NCI-H2196 treated with DMSO at 0.1 percent for 48 hours (cell line): ENCODE data around the gene TEX14.
"Not testable (repeated sequence)": the region's sequence is repeated elsewhere in the genome, so short reads cannot be mapped to it uniquely, and the experiment has no call there.

Experiments
- DNase-seq: peaks from one replicate; lab custom pipeline; 2025; ENCODE audit not compliant: unreplicated experiment; lab: John Stamatoyannopoulos, UW

Gene TEX14

DNA sequence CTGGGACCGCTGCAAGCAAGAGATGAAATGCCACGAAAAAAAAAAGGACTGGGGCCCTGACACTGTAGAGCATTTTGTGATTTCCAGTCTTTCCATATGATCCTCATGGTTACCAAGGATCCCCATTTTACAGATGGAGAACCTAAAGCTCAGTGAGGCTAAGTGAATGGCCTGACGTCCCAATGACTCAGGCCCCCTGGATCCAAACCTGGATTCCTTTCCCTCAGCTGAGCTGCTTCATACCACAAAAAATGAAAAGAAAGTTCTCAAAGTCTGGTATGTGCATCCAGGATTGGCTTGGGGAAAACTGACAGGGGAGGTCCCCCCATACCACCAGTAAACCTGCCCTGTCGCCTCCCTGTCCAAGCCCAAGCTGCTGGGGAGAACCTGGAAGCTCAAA is 80.5 kb downstream of the TEX14 start:
- DNase-seq: no peak

DNA sequence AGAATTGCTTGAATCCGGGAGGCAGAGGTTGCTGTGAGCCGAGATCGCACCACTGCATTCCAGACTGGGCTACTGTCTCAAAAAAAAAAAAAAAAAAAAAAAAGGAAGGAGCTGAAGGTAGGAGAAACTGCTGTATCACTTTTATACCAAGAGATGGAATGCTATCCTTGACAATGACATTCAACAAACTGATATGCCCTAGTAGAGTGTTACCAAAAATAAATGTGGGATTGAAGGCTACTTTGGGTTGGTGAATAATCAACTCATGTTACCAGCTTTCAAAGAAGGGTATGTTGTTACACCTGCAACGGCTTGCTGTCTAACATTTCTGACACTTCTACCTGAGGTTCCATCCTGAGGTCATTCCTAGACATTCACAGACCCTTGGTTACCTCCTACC is 84.9 kb downstream of the TEX14 start:
- no peak for DNase-seq

GRCh38 chr17:58605986-58606385 is 85.9 kb downstream of the TEX14 start:
- DNase-seq: no peak

GRCh38 chr17:58605470-58605869 is 86.4 kb downstream of the TEX14 start:
- DNase-seq: no peak

GRCh38 chr17:58601976-58602375 is 89.9 kb downstream of the TEX14 start:
- DNase-seq: no peak

DNA sequence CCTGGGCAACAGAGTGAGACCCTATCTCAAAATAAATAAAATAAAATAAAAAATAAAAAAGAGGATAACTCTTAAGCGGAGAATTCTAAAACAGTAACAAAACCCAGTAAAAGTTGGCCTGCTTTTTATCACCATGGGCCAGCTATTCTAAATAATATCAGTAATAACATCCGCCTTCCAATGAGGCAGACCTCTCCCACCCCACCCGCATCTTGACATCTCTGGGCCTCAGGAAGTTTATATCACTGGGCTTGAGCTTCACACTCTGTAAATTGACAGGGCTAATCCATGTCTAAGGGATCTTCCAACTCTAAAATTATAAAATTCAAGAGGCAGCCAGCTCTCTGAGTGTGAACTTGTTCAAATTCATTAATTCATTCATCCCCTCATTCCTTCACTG is 94.5 kb downstream of the TEX14 start:
- no peak for DNase-seq

DNA sequence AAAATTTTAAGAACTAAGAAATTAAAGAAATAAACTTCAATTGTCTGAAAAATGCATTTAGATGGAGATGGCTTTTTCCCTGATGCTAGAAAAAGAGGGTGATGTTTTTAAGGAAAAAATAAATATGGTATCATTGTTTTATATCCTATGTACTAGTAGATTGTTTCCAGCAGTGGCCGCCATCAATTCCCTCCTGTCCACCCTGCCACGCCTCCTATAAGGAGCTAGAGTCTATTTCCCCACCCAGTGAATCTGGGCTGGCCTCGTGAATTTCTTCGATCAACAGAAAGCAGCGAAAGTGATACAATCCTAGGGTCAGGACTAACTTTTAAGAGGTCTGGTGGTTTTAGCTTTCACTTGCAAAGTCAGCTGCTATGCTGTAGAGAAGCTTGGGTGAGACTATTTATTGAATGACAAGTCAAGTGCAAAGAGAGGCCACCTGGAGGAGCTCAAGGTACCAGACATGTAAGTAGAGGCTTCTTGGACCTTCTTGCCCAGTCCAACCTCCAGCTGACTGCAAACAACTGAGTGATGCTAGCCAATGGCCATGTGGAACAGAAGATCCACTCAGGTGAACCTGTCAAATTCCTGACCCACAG is 96.6 kb downstream of the TEX14 start:
- no peak for DNase-seq

DNA sequence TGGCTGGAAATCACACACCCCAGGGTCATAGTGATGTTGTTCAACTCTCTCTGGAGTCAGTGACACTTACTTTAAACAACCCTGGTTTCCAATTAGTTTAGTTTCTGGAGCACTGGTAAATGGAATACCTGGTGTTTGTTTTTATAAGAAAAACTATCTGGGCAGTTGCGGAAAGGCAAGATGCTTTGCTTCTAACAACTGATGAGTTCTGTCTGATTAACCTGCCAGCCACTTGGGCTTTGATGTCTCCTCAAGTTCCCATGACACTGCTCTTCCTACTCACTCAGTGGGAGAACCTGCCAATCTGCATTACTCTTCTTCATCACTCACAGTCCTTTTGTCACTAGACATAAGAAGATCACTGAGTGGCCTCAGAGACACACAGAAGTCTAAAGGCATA is 98.7 kb downstream of the TEX14 start:
- no peak for DNase-seq

DNA sequence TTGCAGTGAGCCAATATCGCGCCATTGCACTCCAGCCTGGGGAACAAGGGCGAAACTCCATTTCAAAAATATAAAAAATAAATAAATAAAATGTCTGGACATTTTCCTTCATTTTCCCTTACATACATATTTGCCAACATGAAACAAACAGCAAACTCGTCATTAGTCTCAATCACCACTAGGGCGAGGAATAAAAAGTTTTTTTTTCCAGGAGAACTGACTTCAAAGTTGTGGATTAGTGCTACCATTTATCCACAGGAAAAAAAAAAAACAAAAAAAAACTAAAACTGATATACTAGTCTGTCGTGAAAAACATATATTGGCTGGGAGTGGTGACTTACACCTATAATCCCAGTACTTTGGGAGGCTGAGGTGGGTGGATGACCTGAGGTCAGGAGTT is 100.4 kb downstream of the TEX14 start:
- no peak for DNase-seq

GRCh38 chr17:58590377-58590776 is 101.5 kb downstream of the TEX14 start:
- no peak for DNase-seq

DNA sequence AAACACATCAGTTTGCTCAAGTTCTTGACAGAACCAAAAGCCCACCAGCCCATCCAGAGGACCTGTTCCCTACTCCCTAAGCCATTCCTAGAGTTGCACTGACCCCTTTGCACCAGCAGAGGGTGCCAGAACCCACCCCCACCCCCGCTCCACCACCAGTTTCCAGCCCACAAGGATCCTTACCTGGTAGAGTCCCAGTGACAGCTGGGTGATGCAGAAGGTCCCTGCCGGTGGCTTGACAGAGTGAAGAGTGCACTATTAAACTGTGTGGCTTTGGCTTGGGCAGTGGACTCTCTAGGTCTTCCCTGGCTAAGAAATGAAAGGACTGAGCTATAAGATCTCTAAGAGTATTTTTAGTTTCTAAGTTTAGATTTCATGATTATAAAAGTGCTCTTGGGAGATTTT is 104.1 kb downstream of the TEX14 start:
- peak; percentile 42 for DNase-seq

DNA sequence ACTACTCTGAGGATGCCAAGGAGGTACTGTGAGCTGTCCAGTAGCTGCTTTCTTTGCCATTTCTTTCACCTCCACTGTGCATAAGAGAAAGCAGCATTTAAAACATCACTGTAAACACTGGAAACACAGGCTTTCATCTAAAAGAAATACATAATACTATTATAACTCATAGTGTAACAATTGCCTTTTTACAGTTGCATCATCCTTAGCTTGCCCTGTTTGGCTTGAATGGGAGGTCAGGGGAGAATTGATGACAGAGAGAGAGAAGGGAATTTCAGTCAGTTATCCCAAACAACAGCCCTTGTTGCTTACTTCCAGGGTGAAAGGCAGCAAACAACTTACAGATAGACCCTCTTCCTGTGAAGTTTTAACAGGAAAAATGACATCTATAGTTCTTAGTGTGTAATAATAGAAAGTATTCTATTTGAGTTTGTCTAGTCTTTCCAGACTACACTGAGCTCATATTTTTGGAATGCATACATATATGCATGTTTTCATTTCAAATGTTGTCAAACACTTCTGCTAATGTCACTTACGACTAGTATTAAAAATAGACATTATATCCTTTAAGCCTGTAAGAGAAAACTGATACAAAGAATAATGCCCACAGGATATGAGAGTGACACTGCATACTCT is 105.7 kb downstream of the TEX14 start:
- no peak for DNase-seq

DNA sequence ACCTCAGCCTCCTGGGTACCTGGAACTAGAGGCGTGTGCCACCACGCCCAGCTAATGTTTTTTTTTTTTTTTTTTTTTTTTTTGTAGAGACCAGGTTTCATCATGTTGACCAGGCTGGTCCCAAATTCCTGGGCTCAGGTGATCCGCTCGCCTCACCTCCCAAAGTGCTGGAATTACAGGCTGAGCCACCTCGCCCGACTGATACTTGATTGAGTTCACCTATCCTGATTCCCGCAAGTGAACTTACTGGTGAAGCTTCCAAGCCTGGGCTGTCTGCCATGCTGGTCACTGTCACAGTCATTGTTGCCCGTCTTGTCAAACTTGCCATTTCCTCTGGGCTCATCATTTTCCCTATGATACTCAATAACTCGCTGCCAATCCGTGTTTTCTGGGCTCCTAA is 106.3 kb downstream of the TEX14 start:
- no peak for DNase-seq

DNA sequence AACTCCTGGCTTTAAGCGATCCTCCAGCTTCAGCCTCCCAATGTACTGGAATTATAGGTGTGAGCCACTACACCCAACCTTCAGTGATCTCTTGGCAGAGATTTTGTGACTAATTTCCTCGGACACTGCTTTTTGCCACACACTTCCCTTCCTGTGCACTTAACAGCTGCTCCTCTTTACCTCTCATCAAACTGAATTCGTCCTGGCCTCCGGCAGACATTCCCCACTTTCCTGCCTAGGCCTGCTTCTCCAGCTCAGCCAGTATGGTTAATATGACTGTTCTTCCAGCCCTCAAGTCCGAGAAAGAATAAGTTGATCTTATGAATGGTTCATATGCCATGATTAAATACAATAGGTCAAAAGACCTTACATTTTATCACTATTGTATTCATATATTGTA is 108.4 kb downstream of the TEX14 start:
- DNase-seq: no peak

GRCh38 chr17:58582718-58583117 is 109.1 kb downstream of the TEX14 start:
- DNase-seq: not testable (repeated sequence)

DNA sequence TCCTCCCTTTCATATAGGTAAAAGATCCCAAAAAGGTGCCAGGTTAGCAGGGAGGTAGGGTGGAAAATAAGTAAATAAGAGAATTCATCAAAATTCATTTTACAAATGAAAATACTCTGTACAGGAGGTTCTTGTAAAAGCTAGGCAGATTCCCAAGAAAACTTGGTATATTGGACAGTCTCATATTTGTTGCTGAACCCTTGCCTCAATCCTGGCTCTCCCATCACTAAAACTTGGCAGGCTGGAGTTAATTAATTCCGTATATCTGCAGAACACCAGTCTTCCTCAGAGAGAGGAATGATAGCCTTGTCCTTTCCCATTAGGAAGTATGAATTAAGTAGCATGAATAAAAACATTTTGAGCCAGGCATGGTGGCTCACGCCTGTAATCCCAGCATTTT is 111.2 kb downstream of the TEX14 start:
- DNase-seq: no peak

GRCh38 chr17:58577696-58578095 is 114.1 kb downstream of the TEX14 start:
- DNase-seq: no peak

GRCh38 chr17:58576679-58577367 is 115.0 kb downstream of the TEX14 start:
- DNase-seq: no peak

DNA sequence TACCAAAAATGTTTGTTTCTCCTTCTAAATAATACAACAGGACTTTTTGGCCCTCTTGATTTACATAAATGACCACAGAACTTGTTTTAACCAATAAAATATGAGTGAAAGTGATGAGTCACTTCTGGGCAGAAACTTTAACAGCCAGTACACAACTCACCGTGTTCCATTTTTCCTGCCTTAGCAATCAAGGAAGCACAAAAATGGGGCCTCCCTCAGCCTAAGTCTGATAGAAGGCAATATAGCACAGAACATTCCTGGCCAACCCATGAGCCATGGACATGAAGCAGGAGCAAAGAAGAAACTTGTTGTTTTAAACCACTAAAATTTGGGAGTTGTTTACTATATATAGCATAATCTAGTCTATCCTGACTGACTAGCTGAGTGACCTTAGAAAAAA is 116.3 kb downstream of the TEX14 start:
- DNase-seq: no peak

DNA sequence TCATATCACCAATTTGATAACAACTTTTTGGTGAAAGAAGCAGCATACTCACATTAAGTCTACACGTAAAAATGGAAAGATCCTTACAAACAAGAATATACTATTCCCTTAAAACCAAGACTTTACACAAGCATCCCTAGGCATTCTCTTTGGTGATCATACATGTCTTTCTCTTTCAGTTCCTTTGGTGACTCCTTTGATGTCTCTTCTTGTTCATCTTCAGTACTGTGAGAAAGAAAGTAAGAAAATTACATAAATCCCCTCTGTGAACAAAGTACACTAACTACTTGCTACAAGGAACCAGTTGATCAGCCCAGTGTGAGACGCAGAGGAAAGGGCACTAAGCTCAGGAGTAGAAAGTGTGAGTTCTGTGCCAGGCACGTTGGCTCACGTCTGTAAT is 117.8 kb downstream of the TEX14 start:
- no peak for DNase-seq

GRCh38 chr17:58572846-58573245 is 119.0 kb downstream of the TEX14 start:
- DNase-seq: no peak

DNA sequence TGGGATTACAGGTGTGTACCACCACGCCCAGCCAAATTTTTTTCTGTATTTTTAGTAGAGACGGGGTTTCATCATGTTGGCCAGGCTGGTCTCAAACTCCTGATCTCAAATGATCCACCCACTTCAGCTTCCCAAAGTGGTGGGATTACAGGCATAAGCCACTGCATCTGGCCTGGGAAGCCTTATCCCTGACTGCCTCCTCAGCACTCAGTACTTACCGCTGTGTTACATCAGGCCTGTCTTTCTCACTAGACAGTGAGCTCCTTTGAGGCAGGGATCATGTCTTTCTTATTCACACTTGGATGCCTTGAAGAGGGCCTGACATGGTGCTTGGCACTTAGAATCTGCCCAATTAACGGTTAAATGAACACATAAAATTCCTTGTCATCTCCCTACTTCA is 121.1 kb downstream of the TEX14 start:
- no peak for DNase-seq

DNA sequence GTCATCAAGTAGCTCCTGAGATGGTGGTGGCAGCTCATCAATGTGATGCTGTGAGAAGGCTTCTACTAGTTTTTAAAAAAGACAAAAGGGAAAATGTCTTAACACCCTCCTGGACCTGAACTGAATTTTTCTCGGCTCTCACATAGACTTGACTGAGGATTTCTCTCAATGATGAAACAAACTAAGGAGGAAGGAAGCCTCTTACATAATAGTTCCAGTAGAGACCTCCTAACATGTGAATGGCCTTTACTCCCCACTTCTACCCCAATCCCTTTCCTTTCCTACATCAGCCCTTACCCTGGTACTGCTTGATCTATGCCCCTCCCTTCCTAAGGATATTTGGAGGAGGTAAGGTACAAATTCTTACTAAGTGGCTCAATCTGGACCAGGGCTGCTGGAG is 122.6 kb downstream of the TEX14 start:
- no peak for DNase-seq
